Hippocampal formation (tissue), 2 donors: ENCODE measurements around the gene DZIP1.

Source experiments
- DNase-seq, 2 donors: peaks; one replicate each; lab custom pipeline; 2025; lab: John Stamatoyannopoulos, UW

Gene DZIP1

GRCh38 chr13:95547531-95548167, 96.9 kb downstream of the DZIP1 start:
- DNase-seq: no peak

GRCh38 chr13:95546919-95547318, 97.6 kb downstream of the DZIP1 start:
- no peak for DNase-seq

DNA sequence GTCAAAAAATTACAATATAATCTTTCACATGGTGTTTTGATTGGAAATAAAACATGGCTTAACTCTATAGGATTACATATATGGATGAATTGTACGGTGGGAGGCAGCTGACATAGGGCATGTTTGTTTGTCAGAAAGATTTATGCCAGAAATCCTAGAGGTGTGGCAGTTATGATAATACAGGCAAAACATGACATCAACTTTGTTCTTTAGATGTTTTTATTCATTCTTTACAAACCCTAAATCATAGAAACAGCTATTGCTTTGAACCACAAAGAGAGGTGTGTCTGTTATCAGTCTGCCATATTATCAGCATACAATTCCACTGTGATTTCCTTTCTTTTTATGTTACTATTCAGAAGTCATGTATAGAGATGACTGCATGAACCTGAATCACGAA, 100.2 kb downstream of the DZIP1 start:
- DNase-seq: no peak

DNA sequence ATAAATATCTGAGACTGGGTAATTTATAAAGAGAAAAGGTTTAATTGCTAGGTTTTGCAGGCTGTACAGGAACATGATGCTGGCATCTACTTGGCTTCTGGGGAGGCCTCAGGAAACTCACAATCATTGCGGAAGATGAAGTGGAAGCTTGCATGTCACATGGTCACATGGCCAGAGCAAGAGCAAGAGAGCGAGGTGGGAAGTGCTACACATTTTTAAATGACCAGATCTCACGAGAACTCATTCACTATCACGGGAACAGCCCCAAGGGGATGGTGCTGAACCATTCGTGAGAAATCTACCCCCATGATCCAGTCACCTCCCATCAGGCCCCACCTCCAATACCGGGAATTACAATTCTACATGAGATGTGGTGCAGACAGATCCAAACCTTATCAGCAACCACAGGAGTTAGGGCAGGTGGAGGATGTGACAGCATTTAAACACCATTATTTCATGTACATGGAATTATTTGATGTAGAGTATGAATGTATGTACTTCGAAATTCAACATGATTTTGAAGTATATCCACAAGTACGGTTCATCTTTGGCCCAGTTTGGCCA, 102.5 kb downstream of the DZIP1 start:
- DNase-seq: no peak

DNA sequence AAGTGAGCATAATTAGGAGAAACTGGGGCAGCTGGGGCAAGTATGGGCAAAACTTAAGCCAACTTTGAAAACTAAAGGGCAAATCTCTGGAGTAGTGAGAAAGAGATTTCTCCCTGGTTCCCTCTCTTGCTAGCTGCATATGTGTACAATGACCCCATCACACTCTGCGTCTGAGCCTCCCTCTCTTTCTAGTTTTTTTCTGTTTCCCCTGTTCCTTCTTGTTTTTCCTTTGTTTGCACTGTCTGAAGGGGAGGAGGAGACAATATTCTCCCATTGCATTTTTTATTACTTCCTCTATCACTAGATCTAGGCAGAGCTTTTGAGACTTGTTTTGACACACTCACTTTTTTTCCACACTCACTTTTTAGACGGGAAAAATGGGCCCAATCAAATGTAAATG, 103.2 kb downstream of the DZIP1 start:
- no peak for DNase-seq

- DNase-seq: peak in 1 of 2 donors; percentile 39
Observed at GRCh38 chr13:95540888-95541287, 103.6 kb downstream of the DZIP1 start.

DNA sequence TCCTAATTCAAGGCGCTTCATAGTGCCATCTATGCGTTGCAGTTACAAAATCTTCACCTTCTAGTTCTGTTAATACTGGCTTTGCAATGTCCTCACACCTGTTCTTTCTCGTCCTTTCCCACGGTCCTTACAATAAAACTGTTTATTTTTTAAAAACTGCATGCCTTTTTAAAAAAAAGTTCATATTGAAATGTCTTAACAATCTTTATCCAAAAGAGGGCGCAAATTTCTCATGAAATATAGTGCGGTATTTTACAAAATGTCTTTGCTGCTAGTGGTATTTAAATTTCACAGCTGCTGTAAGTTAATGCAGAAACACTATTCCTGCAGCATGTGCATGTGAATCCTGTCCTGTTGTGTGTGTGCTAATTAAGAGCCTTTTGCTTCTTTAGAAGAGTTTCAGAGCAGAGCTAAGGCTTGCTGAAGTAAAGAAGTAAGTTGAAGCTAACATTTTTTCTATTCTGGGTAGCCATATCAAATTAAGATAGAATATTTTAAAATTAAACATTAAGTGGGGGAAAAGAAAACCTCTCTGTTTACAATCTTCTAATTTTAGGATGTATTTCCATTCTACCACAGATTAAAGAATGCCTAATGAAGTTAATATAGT, 107.8 kb downstream of the DZIP1 start:
- DNase-seq: peak in 1 of 2 donors; percentile 39

GRCh38 chr13:95535243-95535642, 109.3 kb downstream of the DZIP1 start:
- no peak for DNase-seq

- no peak for DNase-seq
Observed at GRCh38 chr13:95533545-95534160, 110.9 kb downstream of the DZIP1 start.

- no peak for DNase-seq
Observed at GRCh38 chr13:95530178-95530577, 114.3 kb downstream of the DZIP1 start.
